Dedifferentiated amniotic fluid mesenchymal stem cell (primary cell): ENCODE measurements around the gene CAMSAP1.
"Not testable (repeated sequence)": the region's sequence is repeated elsewhere in the genome, so short reads cannot be mapped to it uniquely, and the experiment has no call there.

Experiments
- DNase-seq: peaks from one replicate; pipeline ENCODE4 v3.0.0-alpha.2; 2016; ENCODE audit errors: extremely low spot score

Gene CAMSAP1

GRCh38 chr9:135907431-135908092 is at the start of gene CAMSAP1:
CAMSAP1 (minus strand) TSS chr9:135907546; CDS start chr9:135907159, 387 bp downstream.
- DNase-seq: peak; percentile 87

- DNase-seq: no peak
These were observed 49.4 kb upstream of the CAMSAP1 start for GRCh38 chr9:135956802-135957174.

DNA sequence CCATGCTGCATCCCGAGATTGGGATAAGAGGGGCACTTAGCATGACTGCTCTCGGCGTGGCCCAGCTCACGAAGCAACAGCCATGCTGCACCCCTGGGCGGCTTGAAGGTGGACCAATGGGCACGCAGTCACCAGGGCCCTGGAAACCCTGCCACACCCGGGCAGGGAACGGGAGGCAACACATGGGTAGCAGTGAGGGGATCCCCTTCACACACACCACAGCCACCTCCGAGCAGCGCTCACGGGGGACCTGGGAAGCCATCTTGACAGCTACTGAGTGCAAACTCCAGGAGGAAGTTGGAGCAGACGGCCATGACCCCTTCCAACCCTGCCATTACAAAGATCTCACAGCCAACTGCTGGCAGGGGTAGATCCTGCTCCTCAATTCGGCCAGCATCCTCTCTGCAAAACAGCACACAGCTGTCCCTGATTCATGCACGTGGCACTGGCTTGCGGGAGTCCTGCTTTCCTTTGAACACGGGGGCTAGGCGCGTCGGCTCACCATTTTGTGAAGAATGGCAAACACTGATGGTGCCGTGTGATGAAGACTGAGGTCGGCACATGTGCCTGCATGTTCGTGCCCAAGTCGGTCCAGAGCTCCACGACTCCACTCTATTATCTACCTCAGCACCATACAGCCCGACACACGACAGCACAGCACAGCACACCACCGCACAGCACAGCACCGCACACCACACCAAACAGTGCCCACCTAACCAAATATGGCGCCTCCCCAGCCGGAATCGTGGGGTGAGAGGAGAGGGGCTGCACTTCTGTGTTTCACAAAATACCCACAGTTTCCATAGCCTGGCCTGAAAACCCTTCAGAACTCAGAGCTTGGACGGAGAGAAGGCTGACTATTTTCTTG is 48.8 kb upstream of the CAMSAP1 start:
- no peak for DNase-seq

DNA sequence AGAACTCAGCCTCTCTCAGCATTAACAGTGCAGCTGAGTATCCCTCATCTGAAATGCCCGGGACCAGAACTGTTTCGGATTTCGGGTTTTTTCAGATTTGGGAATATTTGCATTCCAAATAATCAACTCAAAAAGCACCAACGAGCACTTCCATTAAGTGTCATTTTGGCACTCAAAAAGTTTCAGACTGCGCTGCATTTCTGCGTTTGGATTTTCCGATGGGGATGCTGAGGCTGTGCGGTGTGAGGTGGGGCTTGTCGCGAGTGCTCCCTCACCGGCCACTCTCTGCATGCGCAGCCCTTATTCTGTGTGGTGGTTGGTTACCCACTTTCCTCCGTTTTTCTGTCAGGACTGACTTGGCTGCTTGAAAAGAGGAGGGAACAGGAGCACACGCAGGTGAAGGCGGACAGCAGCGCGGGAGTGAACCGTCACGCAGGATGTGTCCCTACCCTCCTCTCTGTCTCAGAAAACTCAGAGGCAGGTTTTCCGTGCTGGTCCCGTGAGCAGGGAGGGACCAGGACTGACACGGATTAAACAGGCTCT is 45.4 kb upstream of the CAMSAP1 start:
- DNase-seq: no peak

DNA sequence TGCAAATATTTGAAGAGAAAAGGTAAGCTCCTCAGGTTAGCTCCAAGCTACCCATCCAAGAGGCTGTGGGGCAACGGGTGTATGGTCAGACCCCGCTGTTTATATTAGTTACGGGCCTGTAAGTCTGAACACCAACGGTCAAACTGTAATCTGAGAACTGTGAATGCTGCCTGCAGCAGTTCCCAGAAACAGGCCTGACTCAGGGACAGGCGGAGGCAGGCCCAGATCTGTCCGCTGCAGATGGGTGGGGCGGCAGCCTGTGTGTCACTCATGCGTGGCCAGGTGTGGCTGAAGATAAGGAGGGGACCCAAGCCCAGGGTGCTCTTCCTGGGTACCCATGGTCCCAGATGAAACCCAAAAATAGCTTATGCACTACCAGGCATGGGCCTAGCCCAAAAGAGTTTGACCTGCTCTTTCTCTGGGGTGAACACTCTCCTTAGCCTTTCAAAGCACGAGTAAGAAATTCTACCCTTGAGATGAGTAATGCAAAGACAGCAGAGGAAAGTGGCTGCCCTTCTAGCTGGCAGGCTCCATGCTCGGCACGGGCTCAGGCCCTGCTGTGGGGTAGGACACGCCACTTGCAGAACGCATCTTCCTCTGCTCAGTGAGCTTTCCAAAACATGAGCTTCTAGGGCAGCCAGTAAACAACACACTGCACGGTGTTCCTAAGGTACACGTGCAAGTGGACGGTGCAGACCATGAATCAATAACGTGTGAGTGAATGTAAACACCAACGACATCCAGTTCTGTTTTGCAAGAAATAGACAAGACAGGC is 44.7 kb upstream of the CAMSAP1 start:
- DNase-seq: no peak

GRCh38 chr9:135951310-135951709 is 44.0 kb upstream of the CAMSAP1 start:
- not testable (repeated sequence) for DNase-seq

GRCh38 chr9:135950841-135951240 is 43.5 kb upstream of the CAMSAP1 start:
- not testable (repeated sequence) for DNase-seq

DNA sequence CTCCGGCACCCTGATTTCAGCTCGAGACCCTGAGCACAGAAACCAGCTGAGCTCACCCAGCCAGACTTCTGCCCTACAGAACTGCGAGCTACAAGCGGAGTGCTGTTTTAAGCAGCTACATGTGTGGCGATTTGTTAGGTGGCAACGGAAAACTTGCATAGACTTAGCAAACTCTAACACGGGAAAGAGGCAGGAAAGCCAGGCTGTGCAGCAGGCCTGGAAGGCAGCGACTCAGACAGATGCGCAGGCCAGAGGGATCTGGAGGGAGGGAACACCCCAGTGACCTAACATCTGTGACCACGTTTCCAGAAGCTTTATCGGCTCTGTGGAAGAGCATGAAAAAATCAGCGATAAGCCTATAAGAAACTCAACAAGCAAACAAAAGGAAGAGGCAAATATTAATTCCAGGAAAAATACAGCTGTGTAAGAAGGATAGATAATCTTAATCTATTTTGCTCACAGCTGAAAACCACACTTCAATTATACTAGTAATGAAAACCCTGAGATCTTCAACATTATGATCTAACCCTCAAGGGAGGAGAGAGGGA is 42.9 kb upstream of the CAMSAP1 start:
- DNase-seq: no peak

DNA sequence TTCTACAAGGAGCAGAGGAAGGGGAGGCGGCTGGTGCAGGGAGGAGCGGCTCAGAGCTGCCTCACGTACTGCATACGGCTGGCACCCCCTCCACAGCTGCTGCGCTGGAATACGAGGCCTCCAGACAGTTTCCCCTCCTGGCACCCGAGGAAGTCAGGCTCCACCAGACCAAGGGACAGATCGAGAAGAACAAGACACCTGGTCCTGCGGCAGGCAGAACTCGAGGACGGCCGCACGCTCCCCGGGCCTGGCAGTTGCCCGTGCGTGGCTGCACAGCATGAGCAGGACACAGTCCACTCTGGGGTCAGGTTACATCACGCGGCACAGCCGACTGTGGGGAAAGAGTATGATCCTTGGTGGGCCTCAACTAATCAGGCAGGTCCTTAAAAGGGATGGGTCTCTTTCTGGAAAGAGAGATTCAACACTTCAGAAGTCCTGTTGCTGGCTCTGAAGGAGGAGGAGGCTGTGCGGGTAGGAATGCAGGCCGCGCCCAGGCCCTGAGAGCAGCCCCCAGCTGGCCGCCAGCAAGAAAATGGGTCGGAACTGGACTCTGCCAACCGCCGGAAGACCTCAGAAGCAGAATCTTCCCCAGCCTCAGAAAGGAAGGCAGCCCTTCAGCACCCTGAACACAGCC is 42.3 kb upstream of the CAMSAP1 start:
- DNase-seq: no peak

- DNase-seq: no peak
These were observed 41.6 kb upstream of the CAMSAP1 start for GRCh38 chr9:135948968-135949367.

DNA sequence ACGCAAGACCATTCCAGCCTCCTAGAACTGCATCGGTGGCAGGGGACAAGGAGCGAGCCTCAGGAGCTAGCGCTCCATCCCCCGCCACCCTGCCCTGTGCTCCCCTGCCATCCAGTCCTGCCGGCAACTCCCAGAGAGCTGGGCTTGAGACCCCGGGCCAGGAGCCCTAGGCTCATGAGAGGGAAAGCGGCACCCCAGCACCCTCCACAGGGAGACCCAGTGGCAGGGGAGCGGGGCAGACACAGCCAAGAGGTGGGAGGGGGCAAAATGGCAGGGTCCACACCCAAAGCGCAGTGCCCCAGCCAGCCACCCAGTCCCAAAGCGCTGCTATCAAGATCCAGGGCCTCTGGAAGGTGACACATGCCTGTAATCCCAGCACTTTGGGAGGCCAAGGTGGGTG is 41.1 kb upstream of the CAMSAP1 start:
- no peak for DNase-seq

GRCh38 chr9:135947582-135947981 is 40.2 kb upstream of the CAMSAP1 start:
- DNase-seq: no peak

DNA sequence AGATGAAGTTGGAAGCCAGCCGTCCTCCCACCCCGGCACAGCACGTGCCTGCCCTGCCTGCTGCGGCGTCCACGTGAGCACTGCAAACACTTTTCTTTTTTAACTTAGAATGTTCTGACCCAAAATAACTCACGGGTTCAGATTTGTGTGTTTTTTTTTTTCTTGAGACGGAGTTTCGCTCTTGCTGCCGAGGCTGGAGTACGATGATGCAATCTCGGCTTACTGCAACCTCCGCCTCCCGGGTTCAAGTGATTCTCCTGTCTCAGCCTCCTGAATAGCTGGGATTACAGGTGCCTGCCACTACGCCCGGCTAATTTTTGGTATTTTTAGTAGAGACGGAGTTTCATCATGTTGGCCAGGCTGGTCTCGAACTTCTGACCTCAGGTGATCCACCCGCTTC is 39.8 kb upstream of the CAMSAP1 start:
- DNase-seq: not testable (repeated sequence)

GRCh38 chr9:135946392-135946994 is 39.1 kb upstream of the CAMSAP1 start:
- no peak for DNase-seq

DNA sequence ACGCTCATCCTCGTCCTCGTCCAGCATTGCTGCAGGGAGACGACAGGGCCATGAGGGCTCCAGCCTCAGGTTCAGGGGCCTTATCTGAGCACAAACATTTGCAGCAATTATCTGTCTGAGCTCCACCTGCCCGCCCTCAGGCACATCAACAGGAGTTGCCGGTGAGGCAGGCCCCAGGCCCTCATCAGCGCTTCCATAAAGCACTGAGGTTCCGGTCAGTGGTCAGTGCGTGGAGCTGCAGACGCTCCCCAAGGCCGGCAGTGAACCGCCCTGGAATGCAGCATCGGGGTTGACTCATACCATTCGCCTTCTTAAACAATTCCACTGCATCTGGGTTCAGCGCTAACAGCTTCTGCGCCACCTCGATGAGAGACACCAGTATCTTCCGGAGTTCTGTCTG is 38.6 kb upstream of the CAMSAP1 start:
- DNase-seq: no peak

- DNase-seq: no peak
These were observed 37.3 kb upstream of the CAMSAP1 start for GRCh38 chr9:135944444-135945252.

- not testable (repeated sequence) for DNase-seq
These were observed 36.3 kb upstream of the CAMSAP1 start for GRCh38 chr9:135943604-135944003.

DNA sequence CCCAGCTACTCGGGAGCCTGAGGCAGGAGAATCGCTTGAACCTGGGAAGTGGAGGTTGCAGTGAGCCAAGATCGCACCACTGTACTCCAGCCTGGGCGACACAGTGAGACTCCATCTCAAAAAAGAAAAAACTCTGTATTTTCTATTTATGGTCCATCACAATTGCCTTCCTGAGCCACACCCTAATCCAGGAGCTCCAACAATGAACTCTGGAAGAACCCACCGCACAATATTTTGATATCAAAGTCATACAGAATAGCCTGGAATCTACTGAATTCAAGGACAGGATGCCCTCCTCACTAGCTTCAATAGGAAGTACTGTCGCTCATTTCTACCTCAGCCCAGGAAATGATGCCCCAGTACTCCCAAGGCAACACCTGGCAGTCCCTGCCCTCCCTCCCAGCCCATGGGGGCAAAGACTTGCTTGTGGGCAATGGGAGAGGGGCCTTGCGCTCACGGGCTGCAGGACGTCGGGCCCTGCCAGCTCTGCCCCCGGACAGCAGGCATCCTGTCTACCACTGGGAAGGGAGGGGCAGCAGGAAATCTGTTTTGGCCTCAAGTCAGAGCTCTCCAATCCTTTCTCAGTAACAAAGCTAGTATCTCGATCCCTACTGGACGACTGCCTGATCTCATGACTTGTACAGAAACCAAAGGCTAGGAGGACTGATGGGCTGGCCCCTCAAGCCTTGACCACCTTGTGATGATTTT is 34.1 kb upstream of the CAMSAP1 start:
- DNase-seq: no peak
